ENCODE results near the gene MSN. TPM values are rescaled to one million over a fixed set of nuclear protein-coding genes. Genes with fewer than 3 reads are reported as not detected.

Gene MSN
- total RNA-seq, 1 experiment from 2014 or later = 91.2 TPM

DNA sequence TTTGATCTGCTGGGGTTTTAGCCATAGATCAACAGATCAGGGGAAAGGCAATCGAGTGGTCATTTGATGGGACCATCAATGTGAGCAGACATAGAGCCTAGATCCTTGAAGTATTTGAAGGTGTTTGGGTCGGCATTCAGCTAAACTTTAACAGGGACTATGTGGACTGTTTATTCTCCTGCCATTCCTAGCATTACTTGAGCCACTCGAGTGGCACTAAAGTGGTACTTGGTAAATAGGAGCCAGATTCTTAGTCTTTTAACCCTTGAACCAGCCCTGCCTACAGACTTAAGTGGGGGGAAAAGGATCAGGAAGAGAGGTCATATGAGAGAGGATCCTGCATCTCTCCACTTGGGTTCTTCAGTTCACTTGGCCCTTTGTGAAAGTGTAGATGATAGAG lies 3.8 kb downstream of the MSN start:
- POLR2A ChIA-PET = no interaction called here
- H3K36me3 Mint-ChIP-seq = no peaks in the 10 kb centered on the region; the same call in 1 of the 2 replicates
- H3K4me3 Mint-ChIP-seq = no peak overlapping the region
- ATAC-seq (no peak), DNase-seq (ENCODE audit: low spot score) (no peak)
- no peaks in the 10 kb centered on the region for H3K9me3 Mint-ChIP-seq
- no peak overlapping the region; the same call in 1 of the 2 replicates for H3K27ac Mint-ChIP-seq
- H3K27me3 Mint-ChIP-seq (ENCODE audit: low read depth) = peaks cover 4% of the 10 kb centered on the region; the same call in 1 of the 2 replicates
- CTCF ChIA-PET = interaction anchor here (1.5 kb wide), 1 partner anchor 315 kb away, joined by 3 read pairs; no protein-coding TSS in a partner anchor
- TF ChIP-seq ZNF219 (CRISPR knock-in tag; IDR thresholded peaks at IDR 0.05; ENCODE audit: borderline replicate concordance) (no peak), EMX1 (CRISPR knock-in tag; IDR thresholded peaks at IDR 0.05) (no peak), NR3C1 (CRISPR knock-in tag; conservative IDR thresholded peaks at IDR 0.05; ENCODE audit: low read depth) (no peak), HMGA2 (CRISPR knock-in tag; IDR thresholded peaks at IDR 0.05) (no peak), MXD4 (CRISPR knock-in tag; IDR thresholded peaks at IDR 0.05; ENCODE audit: borderline replicate concordance) (no peak), MYBL2 (CRISPR knock-in tag; IDR thresholded peaks at IDR 0.05) (no peak), ESRRA (CRISPR knock-in tag; IDR thresholded peaks at IDR 0.05; ENCODE audit: borderline replicate concordance) (no peak)
- peaks cover 39% of the 10 kb centered on the region for H3K4me1 Mint-ChIP-seq

GRCh38 chrX:65671966-65672365 lies 4.5 kb downstream of the MSN start:
- Mint-ChIP-seq H3K4me1 (peaks cover 35% of the 10 kb centered on the region), H3K4me3 (no peak overlapping the region), H3K27ac (no peak overlapping the region), H3K27me3 (ENCODE audit: low read depth) (peaks cover 2% of the 10 kb centered on the region; the same call in 1 of the 2 replicates), H3K36me3 (no peaks in the 10 kb centered on the region; the same call in 1 of the 2 replicates), H3K9me3 (no peaks in the 10 kb centered on the region)
- ChIA-PET POLR2A (no interaction called here), CTCF (interaction anchor here (1.5 kb wide), 1 partner anchor 314 kb away, joined by 3 read pairs; no protein-coding TSS in a partner anchor)
- ATAC-seq = no peak
- TF ChIP-seq ZNF219 (CRISPR knock-in tag; IDR thresholded peaks at IDR 0.05; ENCODE audit: borderline replicate concordance) (no peak), USF2 (CRISPR knock-in tag; IDR thresholded peaks at IDR 0.05) (no peak), ZNF232 (CRISPR knock-in tag; IDR thresholded peaks at IDR 0.05) (no peak), MXD4 (CRISPR knock-in tag; IDR thresholded peaks at IDR 0.05; ENCODE audit: borderline replicate concordance) (no peak)
- DNase-seq (ENCODE audit: low spot score) = no peak

DNA sequence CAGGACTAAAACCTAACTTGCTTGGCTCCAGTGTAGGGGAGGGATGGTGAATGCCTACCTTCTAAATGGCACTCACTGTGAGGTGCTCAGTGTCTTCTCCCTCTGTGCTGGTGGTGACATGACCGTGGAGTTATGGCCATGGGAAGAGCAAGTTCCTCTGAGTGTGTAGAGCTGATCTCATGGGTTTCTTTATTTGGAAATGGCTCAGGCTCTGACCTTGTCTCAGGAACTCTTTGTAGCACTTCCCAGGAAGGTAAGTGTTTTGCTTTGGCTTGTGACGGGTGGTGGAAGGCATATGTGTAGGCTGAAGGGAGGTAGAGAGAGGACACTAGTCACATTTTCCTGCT lies 6.4 kb downstream of the MSN start:
- CTCF ChIA-PET = no interaction called here
- ATAC-seq (no peak), DNase-seq (ENCODE audit: low spot score) (no peak)
- H3K4me3 Mint-ChIP-seq = no peak overlapping the region
- no peak for TF ChIP-seq PREB (CRISPR knock-in tag; IDR thresholded peaks at IDR 0.05; ENCODE audit: borderline replicate concordance)
- TF ChIP-seq, protein P1, sequence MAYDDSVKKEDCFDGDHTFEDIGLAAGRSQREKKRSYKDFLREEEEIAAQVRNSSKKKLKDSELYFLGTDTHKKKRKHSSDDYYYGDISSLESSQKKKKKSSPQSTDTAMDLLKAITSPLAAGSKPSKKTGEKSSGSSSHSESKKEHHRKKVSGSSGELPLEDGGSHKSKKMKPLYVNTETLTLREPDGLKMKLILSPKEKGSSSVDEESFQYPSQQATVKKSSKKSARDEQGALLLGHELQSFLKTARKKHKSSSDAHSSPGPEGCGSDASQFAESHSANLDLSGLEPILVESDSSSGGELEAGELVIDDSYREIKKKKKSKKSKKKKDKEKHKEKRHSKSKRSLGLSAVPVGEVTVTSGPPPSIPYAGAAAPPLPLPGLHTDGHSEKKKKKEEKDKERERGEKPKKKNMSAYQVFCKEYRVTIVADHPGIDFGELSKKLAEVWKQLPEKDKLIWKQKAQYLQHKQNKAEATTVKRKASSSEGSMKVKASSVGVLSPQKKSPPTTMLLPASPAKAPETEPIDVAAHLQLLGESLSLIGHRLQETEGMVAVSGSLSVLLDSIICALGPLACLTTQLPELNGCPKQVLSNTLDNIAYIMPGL (CRISPR knock-in tag; IDR thresholded peaks at IDR 0.05) = no peak
- TF ChIP-seq IRF1 (CRISPR knock-in tag; IDR thresholded peaks at IDR 0.05) = no peak
- TF ChIP-seq ZNF317 (CRISPR knock-in tag; IDR thresholded peaks at IDR 0.05; ENCODE audit: borderline replicate concordance, low read depth) = no peak
- no peak for TF ChIP-seq SOX15 (CRISPR knock-in tag; IDR thresholded peaks at IDR 0.05)
- TF ChIP-seq, protein P2, sequence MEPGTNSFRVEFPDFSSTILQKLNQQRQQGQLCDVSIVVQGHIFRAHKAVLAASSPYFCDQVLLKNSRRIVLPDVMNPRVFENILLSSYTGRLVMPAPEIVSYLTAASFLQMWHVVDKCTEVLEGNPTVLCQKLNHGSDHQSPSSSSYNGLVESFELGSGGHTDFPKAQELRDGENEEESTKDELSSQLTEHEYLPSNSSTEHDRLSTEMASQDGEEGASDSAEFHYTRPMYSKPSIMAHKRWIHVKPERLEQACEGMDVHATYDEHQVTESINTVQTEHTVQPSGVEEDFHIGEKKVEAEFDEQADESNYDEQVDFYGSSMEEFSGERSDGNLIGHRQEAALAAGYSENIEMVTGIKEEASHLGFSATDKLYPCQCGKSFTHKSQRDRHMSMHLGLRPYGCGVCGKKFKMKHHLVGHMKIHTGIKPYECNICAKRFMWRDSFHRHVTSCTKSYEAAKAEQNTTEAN (CRISPR knock-in tag; IDR thresholded peaks at IDR 0.05) = no peak
- no peak for TF ChIP-seq MYBL2 (CRISPR knock-in tag; IDR thresholded peaks at IDR 0.05)
- no peak for TF ChIP-seq FOXJ3 (CRISPR knock-in tag; IDR thresholded peaks at IDR 0.05; ENCODE audit: borderline replicate concordance)
- no peak for TF ChIP-seq NFATC4 (CRISPR knock-in tag; IDR thresholded peaks at IDR 0.05)
- TF ChIP-seq, protein P3, sequence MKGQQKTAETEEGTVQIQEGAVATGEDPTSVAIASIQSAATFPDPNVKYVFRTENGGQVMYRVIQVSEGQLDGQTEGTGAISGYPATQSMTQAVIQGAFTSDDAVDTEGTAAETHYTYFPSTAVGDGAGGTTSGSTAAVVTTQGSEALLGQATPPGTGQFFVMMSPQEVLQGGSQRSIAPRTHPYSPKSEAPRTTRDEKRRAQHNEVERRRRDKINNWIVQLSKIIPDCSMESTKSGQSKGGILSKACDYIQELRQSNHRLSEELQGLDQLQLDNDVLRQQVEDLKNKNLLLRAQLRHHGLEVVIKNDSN (CRISPR knock-in tag; IDR thresholded peaks at IDR 0.05) = no peak
- no peak overlapping the region for H3K27ac Mint-ChIP-seq
- H3K27me3 Mint-ChIP-seq (ENCODE audit: low read depth) = no peaks in the 10 kb centered on the region
- no peaks in the 10 kb centered on the region for H3K9me3 Mint-ChIP-seq
- no peaks in the 10 kb centered on the region; the same call in 1 of the 2 replicates for H3K36me3 Mint-ChIP-seq
- H3K4me1 Mint-ChIP-seq = peaks cover 35% of the 10 kb centered on the region
- POLR2A ChIA-PET = no interaction called here

Data from WTC11 (cell line).